ENCODE measurements around the gene CAMTA1. TPM values are rescaled to one million over a fixed set of nuclear protein-coding genes. Genes with fewer than 3 reads are reported as not detected.

CAMTA1 gene
- total RNA-seq, 1 donor from 2014 or later, result 77.6 TPM

DNA sequence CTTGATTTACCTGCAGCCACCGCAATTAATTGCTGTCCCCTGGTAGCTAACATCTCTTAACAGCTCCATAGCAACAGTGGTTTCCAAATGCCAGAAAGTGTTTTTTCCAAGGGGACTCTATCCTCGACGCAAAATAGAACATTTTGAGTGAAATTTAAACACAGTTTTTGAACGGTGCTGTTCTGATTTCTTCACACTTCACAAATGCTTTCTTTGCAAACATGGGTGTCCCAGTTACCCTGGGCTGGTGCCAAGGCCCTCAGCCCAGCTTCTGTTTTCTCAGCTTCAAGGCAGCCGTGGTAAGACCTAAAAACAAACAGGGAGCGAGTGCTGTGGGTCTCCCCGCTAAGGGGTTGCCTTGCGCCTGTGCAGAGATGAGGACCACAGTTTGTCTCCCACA is 838.6 kb downstream of the CAMTA1 start:
- Histone ChIP-seq H3K4me3 (ENCODE audit: insufficient read depth, low read depth, low read length) (no peak overlapping the region), H2AFZ (ENCODE audit: low read depth, low read length) (no peak overlapping the region), H3K27ac (ENCODE audit: low read depth, low read length) (no peak overlapping the region), H3K4me1 (ENCODE audit: insufficient read depth, low read length) (no peaks in the 10 kb centered on the region), H4K20me1 (ENCODE audit: insufficient read depth, low read length) (no peaks in the 10 kb centered on the region), H3K9me3 (ENCODE audit: insufficient read depth, low read depth, low read length) (no peaks in the 10 kb centered on the region), H3K27me3 (ENCODE audit: insufficient read depth, low read length) (peaks cover 50% of the 10 kb centered on the region), H3K79me2 (ENCODE audit: insufficient read depth, low read length) (no peaks in the 10 kb centered on the region), H3K9ac (ENCODE audit: low read length) (no peak overlapping the region), H3K4me2 (ENCODE audit: low read length) (no peak overlapping the region), H3K36me3 (ENCODE audit: insufficient read depth, low read length) (no peaks in the 10 kb centered on the region)
- Mint-ChIP-seq H3K27me3 (ENCODE audit: low read depth, unreplicated experiment) (peaks cover 90% of the 10 kb centered on the region), H3K27ac (ENCODE audit: unreplicated experiment) (no peak overlapping the region), H3K9me3 (ENCODE audit: unreplicated experiment) (peaks cover 4% of the 10 kb centered on the region), H3K4me3 (ENCODE audit: unreplicated experiment) (no peak overlapping the region), H3K36me3 (ENCODE audit: low read depth, unreplicated experiment) (peaks cover 1% of the 10 kb centered on the region), H3K4me1 (ENCODE audit: low read depth, unreplicated experiment) (peaks cover 4% of the 10 kb centered on the region)
- DNase-seq (ENCODE audit: low read depth), result no peak
- no peak for FAIRE-seq
- no peak for TF ChIP-seq EZH2 (IDR thresholded peaks at IDR 0.05; ENCODE audit: insufficient read depth, low read length)
- TF ChIP-seq, protein P1, sequence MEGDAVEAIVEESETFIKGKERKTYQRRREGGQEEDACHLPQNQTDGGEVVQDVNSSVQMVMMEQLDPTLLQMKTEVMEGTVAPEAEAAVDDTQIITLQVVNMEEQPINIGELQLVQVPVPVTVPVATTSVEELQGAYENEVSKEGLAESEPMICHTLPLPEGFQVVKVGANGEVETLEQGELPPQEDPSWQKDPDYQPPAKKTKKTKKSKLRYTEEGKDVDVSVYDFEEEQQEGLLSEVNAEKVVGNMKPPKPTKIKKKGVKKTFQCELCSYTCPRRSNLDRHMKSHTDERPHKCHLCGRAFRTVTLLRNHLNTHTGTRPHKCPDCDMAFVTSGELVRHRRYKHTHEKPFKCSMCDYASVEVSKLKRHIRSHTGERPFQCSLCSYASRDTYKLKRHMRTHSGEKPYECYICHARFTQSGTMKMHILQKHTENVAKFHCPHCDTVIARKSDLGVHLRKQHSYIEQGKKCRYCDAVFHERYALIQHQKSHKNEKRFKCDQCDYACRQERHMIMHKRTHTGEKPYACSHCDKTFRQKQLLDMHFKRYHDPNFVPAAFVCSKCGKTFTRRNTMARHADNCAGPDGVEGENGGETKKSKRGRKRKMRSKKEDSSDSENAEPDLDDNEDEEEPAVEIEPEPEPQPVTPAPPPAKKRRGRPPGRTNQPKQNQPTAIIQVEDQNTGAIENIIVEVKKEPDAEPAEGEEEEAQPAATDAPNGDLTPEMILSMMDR (IDR thresholded peaks at IDR 0.05; ENCODE audit: insufficient read depth, low read depth, low read length), result no peak

DNA sequence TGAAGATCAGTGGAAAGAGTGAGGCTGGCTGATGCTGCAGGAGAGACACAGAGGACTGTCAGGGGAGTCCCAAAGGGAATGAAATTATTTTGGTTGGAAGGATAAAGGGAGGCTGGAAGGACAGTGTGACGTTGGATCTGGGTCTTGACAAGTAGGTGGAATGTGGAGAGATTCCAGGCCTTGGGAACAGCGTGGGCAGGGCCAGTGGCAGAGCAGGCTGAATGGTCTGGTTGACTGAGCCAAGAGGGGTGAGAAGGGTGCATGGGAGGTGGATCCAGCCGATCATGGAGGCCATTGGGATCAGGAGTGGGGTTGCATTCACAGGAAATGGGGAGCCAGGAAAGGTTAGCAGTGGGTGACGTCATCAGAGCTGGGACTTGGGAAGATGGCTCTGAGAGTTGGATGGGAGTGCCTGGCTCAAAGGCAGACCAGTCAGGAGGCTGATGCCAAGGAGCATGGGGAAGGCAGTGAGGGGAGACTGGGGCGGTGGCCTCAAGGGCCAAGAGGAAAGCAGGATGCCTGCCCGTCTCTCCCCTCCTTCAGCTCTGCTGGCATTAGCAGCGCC is 839.6 kb downstream of the CAMTA1 start:
- peaks cover 53% of the 10 kb centered on the region for H3K27me3 ChIP-seq (ENCODE audit: insufficient read depth, low read length)
- H3K36me3 ChIP-seq (ENCODE audit: insufficient read depth, low read length), result no peaks in the 10 kb centered on the region
- no peak overlapping the region for H3K9ac ChIP-seq (ENCODE audit: low read length)
- H3K27me3 Mint-ChIP-seq (ENCODE audit: low read depth, unreplicated experiment), result peaks cover 90% of the 10 kb centered on the region
- no peak overlapping the region for H3K27ac Mint-ChIP-seq (ENCODE audit: unreplicated experiment)
- no peak overlapping the region for H3K4me3 Mint-ChIP-seq (ENCODE audit: unreplicated experiment)
- H3K36me3 Mint-ChIP-seq (ENCODE audit: low read depth, unreplicated experiment), result peaks cover 1% of the 10 kb centered on the region
- H3K9me3 Mint-ChIP-seq (ENCODE audit: unreplicated experiment), result peaks cover 4% of the 10 kb centered on the region
- H3K27ac ChIP-seq (ENCODE audit: low read depth, low read length), result no peak overlapping the region
- TF ChIP-seq, protein P1 (IDR thresholded peaks at IDR 0.05; ENCODE audit: insufficient read depth, low read depth, low read length), result no peak
- TF ChIP-seq EZH2 (IDR thresholded peaks at IDR 0.05; ENCODE audit: insufficient read depth, low read length), result no peak
- no peak overlapping the region for H3K4me2 ChIP-seq (ENCODE audit: low read length)
- H3K79me2 ChIP-seq (ENCODE audit: insufficient read depth, low read length), result no peaks in the 10 kb centered on the region
- H3K9me3 ChIP-seq (ENCODE audit: insufficient read depth, low read depth, low read length), result no peaks in the 10 kb centered on the region
- peaks cover 4% of the 10 kb centered on the region for H3K4me1 Mint-ChIP-seq (ENCODE audit: low read depth, unreplicated experiment)
- FAIRE-seq, result no peak
- H4K20me1 ChIP-seq (ENCODE audit: insufficient read depth, low read length), result no peaks in the 10 kb centered on the region
- no peaks in the 10 kb centered on the region for H3K4me1 ChIP-seq (ENCODE audit: insufficient read depth, low read length)
- no peak overlapping the region for H2AFZ ChIP-seq (ENCODE audit: low read depth, low read length)
- no peak overlapping the region for H3K4me3 ChIP-seq (ENCODE audit: insufficient read depth, low read depth, low read length)
- DNase-seq (ENCODE audit: low read depth), result no peak

DNA sequence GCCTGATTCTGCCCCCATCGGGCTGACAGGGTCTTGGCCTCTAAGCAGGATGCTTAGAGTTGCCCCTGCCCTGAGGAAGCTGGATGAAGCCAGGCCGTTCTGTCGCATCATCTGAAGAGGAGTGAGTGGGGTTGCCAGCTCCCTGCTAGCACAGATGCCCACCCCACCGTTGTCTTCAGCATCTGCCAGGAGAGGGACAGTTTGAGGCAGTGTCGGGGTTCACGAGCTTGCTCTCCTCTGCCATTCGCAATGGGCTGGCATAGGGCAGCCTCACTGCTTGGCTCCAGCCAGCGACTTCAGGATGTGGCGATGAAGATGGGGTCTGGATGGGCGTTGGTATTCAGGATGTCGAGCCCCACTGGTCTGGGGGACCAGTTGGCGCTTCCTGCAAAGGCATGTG is 840.1 kb downstream of the CAMTA1 start:
- peaks cover 4% of the 10 kb centered on the region for H3K9me3 Mint-ChIP-seq (ENCODE audit: unreplicated experiment)
- DNase-seq (ENCODE audit: low read depth) (no peak), FAIRE-seq (no peak)

More for the DNA sequence above, 840.1 kb downstream of the CAMTA1 start:
- Histone ChIP-seq H4K20me1 (ENCODE audit: insufficient read depth, low read length) (no peaks in the 10 kb centered on the region), H3K27me3 (ENCODE audit: insufficient read depth, low read length) (peaks cover 53% of the 10 kb centered on the region), H3K4me1 (ENCODE audit: insufficient read depth, low read length) (no peaks in the 10 kb centered on the region), H2AFZ (ENCODE audit: low read depth, low read length) (no peak overlapping the region), H3K4me3 (ENCODE audit: insufficient read depth, low read depth, low read length) (no peak overlapping the region), H3K9me3 (ENCODE audit: insufficient read depth, low read depth, low read length) (no peaks in the 10 kb centered on the region), H3K79me2 (ENCODE audit: insufficient read depth, low read length) (no peaks in the 10 kb centered on the region), H3K9ac (ENCODE audit: low read length) (no peak overlapping the region), H3K36me3 (ENCODE audit: insufficient read depth, low read length) (no peaks in the 10 kb centered on the region), H3K27ac (ENCODE audit: low read depth, low read length) (no peak overlapping the region), H3K4me2 (ENCODE audit: low read length) (no peak overlapping the region)
- peaks cover 90% of the 10 kb centered on the region for H3K27me3 Mint-ChIP-seq (ENCODE audit: low read depth, unreplicated experiment)
- H3K27ac Mint-ChIP-seq (ENCODE audit: unreplicated experiment), result no peak overlapping the region
- H3K36me3 Mint-ChIP-seq (ENCODE audit: low read depth, unreplicated experiment), result peaks cover 1% of the 10 kb centered on the region
- TF ChIP-seq EZH2 (IDR thresholded peaks at IDR 0.05; ENCODE audit: insufficient read depth, low read length), result no peak
- TF ChIP-seq, protein P1 (IDR thresholded peaks at IDR 0.05; ENCODE audit: insufficient read depth, low read depth, low read length), result no peak
- peaks cover 4% of the 10 kb centered on the region for H3K4me1 Mint-ChIP-seq (ENCODE audit: low read depth, unreplicated experiment)
- no peak overlapping the region for H3K4me3 Mint-ChIP-seq (ENCODE audit: unreplicated experiment)

Data from astrocyte (in vitro differentiated cells and primary cell).